HG02759 (cell line): ENCODE data around the gene TRPM4.
"Not testable (repeated sequence)": the region's sequence is repeated elsewhere in the genome, so short reads cannot be mapped to it uniquely, and the experiment has no call there.

Experiments
- ATAC-seq: cut with Tn5 transposase; IDR thresholded peaks from one replicate; pipeline ENCODE4 v1.9.1; 2021; ENCODE audit warnings: mild to moderate bottlenecking, moderate library complexity; ENCODE audit not compliant: unreplicated experiment

Gene TRPM4

GRCh38 chr19:49150106-49150943 lies 7.3 kb upstream of the TRPM4 start:
- ATAC-seq, result no peak

GRCh38 chr19:49150944-49151243 lies 6.7 kb upstream of the TRPM4 start:
- ATAC-seq, result no peak

- no peak for ATAC-seq
Measured at GRCh38 chr19:49151267-49152118, 6.1 kb upstream of the TRPM4 start.

- ATAC-seq, result no peak
Measured at GRCh38 chr19:49152119-49152550, 5.5 kb upstream of the TRPM4 start.

- ATAC-seq, result no peak
Measured at GRCh38 chr19:49153167-49153809, 4.3 kb upstream of the TRPM4 start.

- no peak for ATAC-seq
Measured at GRCh38 chr19:49154279-49154678, 3.3 kb upstream of the TRPM4 start.

- no peak for ATAC-seq
Measured at GRCh38 chr19:49155005-49155819, 2.4 kb upstream of the TRPM4 start, which contains the start of gene HRC. TSS of gene HRC (minus strand) at chr19:49155396. CDS start at chr19:49155237, 159 bp downstream.

GRCh38 chr19:49155820-49156346 lies 1.7 kb upstream of the TRPM4 start:
- no peak for ATAC-seq

- ATAC-seq, result no peak
Measured at GRCh38 chr19:49160450-49161189, 3.0 kb downstream of the TRPM4 start.

GRCh38 chr19:49161987-49162386 lies 4.4 kb downstream of the TRPM4 start:
- ATAC-seq, result no peak

GRCh38 chr19:49165111-49165750 lies 7.6 kb downstream of the TRPM4 start:
- no peak for ATAC-seq

GRCh38 chr19:49165865-49166301 lies 8.3 kb downstream of the TRPM4 start:
- ATAC-seq, result no peak

- no peak for ATAC-seq
Measured at GRCh38 chr19:49167857-49168409, 10.3 kb downstream of the TRPM4 start.

- ATAC-seq, result no peak
Measured at GRCh38 chr19:49168421-49168820, 10.8 kb downstream of the TRPM4 start.

GRCh38 chr19:49173198-49173597 lies 15.6 kb downstream of the TRPM4 start:
- ATAC-seq, result no peak

- ATAC-seq, result no peak
Measured at GRCh38 chr19:49180659-49181058, 23.1 kb downstream of the TRPM4 start.

- not testable (repeated sequence) for ATAC-seq
Measured at GRCh38 chr19:49182010-49182847, 24.6 kb downstream of the TRPM4 start.

- no peak for ATAC-seq
Measured at GRCh38 chr19:49182848-49183375, 25.3 kb downstream of the TRPM4 start.
